IPS DF 6.9 (cell line): ENCODE measurements around the gene RMND5A.

ENCODE experiments used
- DNase-seq: peaks from one replicate; pipeline ENCODE4 v3.0.0-alpha.2; 2013; ENCODE audit warnings: low read depth, low spot score
- H3K27ac ChIP-seq: one replicate; pipeline ENCODE4 v1.5.1; 2013; ENCODE audit warnings: low read length, control low read depth
- H3K27me3 ChIP-seq: 2 replicates; pipeline ENCODE4 v1.6.1; 2013; ENCODE audit warnings: mild to moderate bottlenecking, low read length; ENCODE audit not compliant: control insufficient read depth, insufficient read depth
- H3K36me3 ChIP-seq: 2 replicates; pipeline ENCODE4 v1.6.1; 2013; ENCODE audit warnings: low read length; ENCODE audit not compliant: control insufficient read depth, insufficient read depth
- H3K4me1 ChIP-seq: 2 replicates; pipeline ENCODE4 v1.6.1; 2013; ENCODE audit warnings: low read length; ENCODE audit not compliant: control insufficient read depth, insufficient read depth
- H3K4me3 ChIP-seq: 2 replicates; pipeline ENCODE4 v1.5.1; 2013; ENCODE audit warnings: mild to moderate bottlenecking, low read length
- H3K9me3 ChIP-seq: 2 replicates; pipeline ENCODE4 v1.6.1; 2013; ENCODE audit warnings: low read length, inconsistent platforms; ENCODE audit not compliant: control insufficient read depth, insufficient read depth
- WGBS: extraction: QIAGEN DNeasy Blood & Tissue Kit; methylation state at CpG from one replicate; pipeline ENCODE4 v1.1.7; 2013; ENCODE audit warnings: mixed read lengths, missing lambda C conversion rate; ENCODE audit not compliant: insufficient read length, insufficient coverage; 5-methylcytosine and 5-hydroxymethylcytosine counted together

The RMND5A gene

GRCh38 chr2:86790676-86791572 lies 70.8 kb downstream of the RMND5A start, which contains the start of gene CD8A:
CD8A (minus strand) TSS chr2:86790913; CDS start chr2:86790825, 88 bp downstream.
- Histone ChIP-seq H3K4me3 (peak within 1 kb of the TSS; percentile 14; the same call in 1 of the 2 replicates), H3K27me3 (peaks cover 36% of the 10 kb centered on the region), H3K9me3 (no peaks in the 10 kb centered on the region), H3K36me3 (no peaks in the 10 kb centered on the region), H3K27ac (no peak within 1 kb of the TSS), H3K4me1 (no peaks in the 10 kb centered on the region)
- WGBS: no CpG with 5 or more reads among the region's 57 CpGs
- DNase-seq: no peak

GRCh38 chr2:86791573-86791972 lies 71.5 kb downstream of the RMND5A start:
- Histone ChIP-seq H3K27ac (no peak overlapping the region), H3K4me1 (no peaks in the 10 kb centered on the region), H3K27me3 (peaks cover 36% of the 10 kb centered on the region), H3K9me3 (no peaks in the 10 kb centered on the region), H3K4me3 (no peak overlapping the region), H3K36me3 (no peaks in the 10 kb centered on the region)
- no CpG with 5 or more reads among the region's 7 CpGs for WGBS
- DNase-seq: no peak

GRCh38 chr2:86793752-86794151 lies 73.7 kb downstream of the RMND5A start:
- WGBS: no CpG with 5 or more reads among the region's 4 CpGs
- Histone ChIP-seq H3K27ac (no peak overlapping the region), H3K9me3 (no peaks in the 10 kb centered on the region; the same call in 1 of the 2 replicates), H3K4me3 (no peak overlapping the region), H3K27me3 (peaks cover 28% of the 10 kb centered on the region), H3K4me1 (no peaks in the 10 kb centered on the region), H3K36me3 (no peaks in the 10 kb centered on the region)
- DNase-seq: no peak

GRCh38 chr2:86794861-86795260 lies 74.8 kb downstream of the RMND5A start:
- DNase-seq: no peak
- Histone ChIP-seq H3K4me1 (no peaks in the 10 kb centered on the region), H3K9me3 (no peaks in the 10 kb centered on the region; the same call in 1 of the 2 replicates), H3K27ac (no peak overlapping the region), H3K27me3 (peaks cover 18% of the 10 kb centered on the region), H3K4me3 (no peak overlapping the region), H3K36me3 (no peaks in the 10 kb centered on the region)
- WGBS: no CpG with 5 or more reads among the region's 2 CpGs

GRCh38 chr2:86800856-86801567 lies 80.9 kb downstream of the RMND5A start:
- no peak overlapping the region for H3K27ac ChIP-seq
- H3K4me1 ChIP-seq: no peaks in the 10 kb centered on the region
- DNase-seq: no peak
- H3K9me3 ChIP-seq: no peaks in the 10 kb centered on the region; the same call in 1 of the 2 replicates
- H3K27me3 ChIP-seq: no peaks in the 10 kb centered on the region
- no peak overlapping the region for H3K4me3 ChIP-seq
- H3K36me3 ChIP-seq: no peaks in the 10 kb centered on the region
- WGBS: no CpG with 5 or more reads among the region's 2 CpGs

GRCh38 chr2:86806059-86806857 lies 86.2 kb downstream of the RMND5A start:
- Histone ChIP-seq H3K27ac (no peak overlapping the region), H3K27me3 (no peaks in the 10 kb centered on the region)
- no CpG with 5 or more reads among the region's 21 CpGs for WGBS

GRCh38 chr2:86807133-86807467 lies 87.0 kb downstream of the RMND5A start:
- DNase-seq: no peak
- no peaks in the 10 kb centered on the region for H3K36me3 ChIP-seq
- no peaks in the 10 kb centered on the region for H3K4me1 ChIP-seq
- H3K9me3 ChIP-seq: no peaks in the 10 kb centered on the region
- H3K27ac ChIP-seq: no peak overlapping the region
- no CpG with 5 or more reads among the region's 11 CpGs for WGBS
- no peak overlapping the region; the same call in 1 of the 2 replicates for H3K4me3 ChIP-seq
- no peaks in the 10 kb centered on the region for H3K27me3 ChIP-seq

More at GRCh38 chr2:86806059-86806857, 86.2 kb downstream of the RMND5A start:
- Histone ChIP-seq H3K4me1 (no peaks in the 10 kb centered on the region), H3K4me3 (no peak overlapping the region), H3K9me3 (no peaks in the 10 kb centered on the region), H3K36me3 (no peaks in the 10 kb centered on the region)
- DNase-seq: no peak

- H3K4me1 ChIP-seq: no peaks in the 10 kb centered on the region
- no peak overlapping the region for H3K27ac ChIP-seq
- no peak for DNase-seq
- no peaks in the 10 kb centered on the region for H3K36me3 ChIP-seq
- no peaks in the 10 kb centered on the region for H3K27me3 ChIP-seq
- no CpG with 5 or more reads among the region's 51 CpGs for WGBS
- peak overlapping the region; percentile 24; the same call in 1 of the 2 replicates for H3K4me3 ChIP-seq
- H3K9me3 ChIP-seq: no peaks in the 10 kb centered on the region
Observed at GRCh38 chr2:86807468-86808275, 87.6 kb downstream of the RMND5A start.

GRCh38 chr2:86808315-86809161 lies 88.4 kb downstream of the RMND5A start:
- Histone ChIP-seq H3K4me3 (peak overlapping the region; percentile 24; the same call in 1 of the 2 replicates), H3K27ac (no peak overlapping the region), H3K36me3 (no peaks in the 10 kb centered on the region), H3K9me3 (no peaks in the 10 kb centered on the region), H3K4me1 (no peaks in the 10 kb centered on the region), H3K27me3 (no peaks in the 10 kb centered on the region)
- no CpG with 5 or more reads among the region's 36 CpGs for WGBS
- peak; percentile 82 for DNase-seq
